A549 (cell line): ENCODE measurements around the gene NAA60. TPM values are rescaled to one million over a fixed set of nuclear protein-coding genes. Genes with fewer than 3 reads are reported as not detected.

Source experiments
- ATAC-seq, 2 experiments: fragments of 200-7000 bp in 1 of 2; fragments of >200 bp in 1 of 2; cut with Nextera tagmentation in 1 of 2; cut with Tn5 transposase in 1 of 2; 3 replicates each; pipeline versions ENCODE4 v1.8.0 to v1.9.1; 2018 to 2020; ENCODE audit warnings: mild to moderate bottlenecking in 1 of 2, moderate library complexity in 1 of 2
- CTCF ChIA-PET: fragments of 300-600 bp; sonication (Branson Sonifier 250); formaldehyde crosslinking; extraction: SDS; loops from one replicate; lab custom pipeline; 2021; ENCODE audit warnings: antibody characterized with exemption, inconsistent platforms; lab: Yijun Ruan, JAX
- POLR2A ChIA-PET: fragments of 350-600 bp; formaldehyde crosslinking; extraction: SDS; loops from one replicate; lab custom pipeline; 2021; ENCODE audit warnings: antibody characterized with exemption, inconsistent platforms; lab: Yijun Ruan, JAX
- DNase-seq, 2 experiments: peaks; one replicate each; pipeline versions ENCODE4 v3.0.0 to v3.0.0-alpha.2; 2011 to 2016; ENCODE audit warnings: low read depth in 1 of 2, low spot score in 1 of 2
- FAIRE-seq: peaks from 2 replicates; lab custom pipeline; 2011; peaks lifted over from hg19 to GRCh38; lab: Jason Lieb, UNC
- H3K27ac ChIP-seq, 2 experiments: fragments of >200 bp; sonication (Bioruptor Twin); formaldehyde crosslinking; 3 replicates each; pipeline ENCODE4 v1.5.1; 2016 to 2017
- H3K4me1 ChIP-seq: fragments of >200 bp; sonication (Bioruptor Twin); formaldehyde crosslinking; 3 replicates; pipeline ENCODE4 v1.6.1; 2016
- H3K4me2 ChIP-seq: fragments of >200 bp; sonication (Bioruptor Twin); formaldehyde crosslinking; 3 replicates; pipeline ENCODE4 v1.6.1; 2016
- H3K4me3 ChIP-seq: fragments of >200 bp; sonication (Bioruptor Twin); formaldehyde crosslinking; 3 replicates; pipeline ENCODE4 v1.5.1; 2016
- H3K9me3 ChIP-seq: fragments of >200 bp; sonication (Bioruptor Twin); formaldehyde crosslinking; 3 replicates; pipeline ENCODE4 v1.6.1; 2016
- BHLHE40 ChIP-seq: IDR thresholded peaks from 2 replicates; pipeline ENCODE4 v1.6.1; 2012; ENCODE audit warnings: low read depth, low read length, inconsistent platforms
- CTCF ChIP-seq: fragments of >200 bp; sonication (Bioruptor Twin); formaldehyde crosslinking; IDR thresholded peaks from 3 replicates; pipeline ENCODE4 v1.5.1; 2016
- EHF ChIP-seq: fragments of 250-450 bp; sonication (Bioruptor Pico); IDR thresholded peaks from 2 replicates; pipeline ENCODE4 v1.5.0; 2020; ENCODE audit warnings: mild to moderate bottlenecking
- FOSB ChIP-seq: fragments of 250-450 bp; sonication (Bioruptor Pico); IDR thresholded peaks from 2 replicates; pipeline ENCODE4 v1.5.0; 2020; ENCODE audit warnings: mild to moderate bottlenecking, moderate library complexity
- FOSL2 ChIP-seq, 2 experiments: fragments of 450-650 bp in 1 of 2; fragments of >200 bp in 1 of 2; sonication (Bioruptor Twin) in 1 of 2; formaldehyde crosslinking; IDR thresholded peaks; 2 replicates each; pipeline versions ENCODE4 v1.5.0 to v1.6.1; 2016 to 2020; ENCODE audit warnings: mild to moderate bottlenecking in 1 of 2, moderate library complexity in 1 of 2
- GATA3 ChIP-seq: IDR thresholded peaks from 2 replicates; pipeline ENCODE4 v1.6.1; 2012; ENCODE audit warnings: borderline replicate concordance
- HDAC2 ChIP-seq: fragments of 200-600 bp; sonication (generic); IDR thresholded peaks from 2 replicates; pipeline ENCODE4 v1.6.1; 2016
- HEYL ChIP-seq: fragments of 250-450 bp; sonication (Bioruptor Pico); IDR thresholded peaks from 2 replicates; pipeline ENCODE4 v1.8.0; 2021; ENCODE audit warnings: mild to moderate bottlenecking, moderate library complexity
- HOXB13 ChIP-seq: fragments of 250-450 bp; sonication (Bioruptor Pico); IDR thresholded peaks from 2 replicates; pipeline ENCODE4 v1.5.0; 2020; ENCODE audit warnings: low read depth, mild to moderate bottlenecking, moderate library complexity
- JUN ChIP-seq, 2 experiments: fragments of >200 bp; sonication (Bioruptor Twin); formaldehyde crosslinking; IDR thresholded peaks; 2 replicates in 1 of 2; 3 replicates in 1 of 2; pipeline ENCODE4 v1.6.1; 2016 to 2017
- KDM1A ChIP-seq: fragments of 200-600 bp; sonication (generic); IDR thresholded peaks from 2 replicates; pipeline ENCODE4 v1.6.1; 2016; ENCODE audit warnings: low read depth, mild to moderate bottlenecking
- MAFK ChIP-seq: fragments of 450-650 bp; IDR thresholded peaks from 2 replicates; pipeline ENCODE4 v1.6.1; 2014; ENCODE audit not compliant: partially characterized antibody
- NFE2L2 ChIP-seq: fragments of 150-350 bp; conservative IDR thresholded peaks from 2 replicates; pipeline ENCODE4 v1.6.1; 2014; ENCODE audit warnings: low read length
- NPAS2 ChIP-seq: fragments of 250-450 bp; sonication (Bioruptor Pico); IDR thresholded peaks from 2 replicates; pipeline ENCODE4 v1.8.0; 2022; ENCODE audit warnings: mild to moderate bottlenecking, moderate library complexity, borderline replicate concordance
- POLR2A ChIP-seq: IDR thresholded peaks from 2 replicates; pipeline ENCODE4 v1.6.1; 2012; ENCODE audit warnings: mild to moderate bottlenecking, low read length
- POLR2AphosphoS2 ChIP-seq: conservative IDR thresholded peaks from 2 replicates; pipeline ENCODE4 v1.6.1; 2012; ENCODE audit warnings: low read length, improper control_type of control experiment, inconsistent platforms
- RAD21 ChIP-seq, 2 experiments: fragments of >200 bp in 1 of 2; sonication (Bioruptor Twin) in 1 of 2; formaldehyde crosslinking in 1 of 2; IDR thresholded peaks in 1 of 2; conservative IDR thresholded peaks in 1 of 2; 2 replicates in 1 of 2; 3 replicates in 1 of 2; pipeline ENCODE4 v1.6.1; 2012 to 2018; ENCODE audit warnings: inconsistent platforms in 1 of 2
- REST ChIP-seq: fragments of 200-600 bp; sonication (generic); IDR thresholded peaks from 2 replicates; pipeline ENCODE4 v1.6.1; 2016; ENCODE audit warnings: antibody characterized with exemption, mild to moderate bottlenecking, moderate library complexity
- RFX5 ChIP-seq: fragments of 450-650 bp; IDR thresholded peaks from 2 replicates; pipeline ENCODE4 v1.7.1; 2014; ENCODE audit warnings: antibody characterized with exemption, mild to moderate bottlenecking, moderate library complexity
- RNF2 ChIP-seq: fragments of 200-600 bp; sonication (generic); IDR thresholded peaks from 2 replicates; pipeline ENCODE4 v1.6.1; 2016; ENCODE audit warnings: low read depth, mild to moderate bottlenecking, antibody characterized with exemption, moderate library complexity, borderline replicate concordance
- SREBF2 ChIP-seq: fragments of 450-650 bp; IDR thresholded peaks from 2 replicates; pipeline ENCODE4 v1.6.1; 2014; ENCODE audit warnings: mild to moderate bottlenecking, moderate library complexity
- ZNF302 ChIP-seq: fragments of 250-450 bp; sonication (Bioruptor Pico); IDR thresholded peaks from 2 replicates; pipeline ENCODE4 v1.9.0; 2021; ENCODE audit warnings: inconsistent platforms, mild to moderate bottlenecking, moderate library complexity
- ZSCAN20 ChIP-seq: fragments of 250-450 bp; sonication (Bioruptor Pico); IDR thresholded peaks from 2 replicates; pipeline ENCODE4 v1.8.0; 2022; ENCODE audit warnings: mild to moderate bottlenecking, moderate library complexity
- WGBS: methylation state at CpG from one replicate; pipeline ENCODE4 v1.1.6; 2017; ENCODE audit errors: missing lambda C conversion rate; 5-methylcytosine and 5-hydroxymethylcytosine counted together
- polyA plus RNA-seq, 4 experiments: library from polyadenylated mRNA; depleted of rRNA in 3 of 4; stranded (reverse); fragments of >200 nt; fragmentation: RNase III in 1 of 4; extraction: RNeasy Plus Mini Kit Qiagen cat#74134 plus additional on column Dnase treatment in 1 of 4; gene quantifications; 2 replicates in 3 of 4; 3 replicates in 1 of 4; pipeline ENCODE4 v1.2.3, GENCODE V29; 2011 to 2017
- TF ChIP-seq, protein P1 (sequence below): IDR thresholded peaks from 2 replicates; pipeline ENCODE4 v1.6.1; 2012; ENCODE audit warnings: low read depth, borderline replicate concordance

The NAA60 gene
- polyA plus RNA-seq, 2 of the 4 experiments (the other 2 are of a cell fraction), result 41.6 to 43.9 TPM

DNA sequence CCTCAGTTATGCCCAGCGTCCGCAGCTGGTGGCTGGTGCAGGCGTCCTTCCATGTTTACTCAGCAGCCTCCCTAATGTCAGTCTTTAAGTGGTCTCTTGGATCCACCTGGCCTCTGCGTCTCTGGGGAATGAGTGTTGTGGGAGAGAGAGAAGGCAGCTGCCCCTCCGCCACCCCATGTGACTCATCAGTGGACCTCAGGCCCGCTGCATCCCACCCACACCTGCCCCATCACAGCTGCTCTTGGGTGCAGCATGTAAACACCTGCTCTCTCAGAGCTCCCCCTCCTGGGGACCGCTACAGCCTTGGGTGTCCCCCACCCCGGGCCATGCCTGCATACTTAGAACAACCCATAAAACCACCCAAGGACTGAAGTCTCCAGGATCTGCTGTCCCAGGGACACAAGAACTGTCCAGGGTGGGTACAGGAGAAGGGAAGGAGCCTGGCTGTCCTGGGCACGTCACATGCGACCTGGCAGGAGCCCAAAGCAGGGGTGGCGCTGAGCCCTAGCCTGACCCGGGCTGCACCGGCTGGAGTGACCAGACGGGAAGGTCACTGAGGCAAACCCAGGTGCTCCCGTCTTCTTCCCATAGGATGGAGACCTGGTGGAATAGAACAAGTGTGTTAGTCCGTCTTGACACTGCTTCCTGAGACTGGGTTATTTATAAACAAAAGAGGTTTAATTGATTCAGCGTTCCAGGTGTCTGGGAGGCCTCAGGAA lies 47.6 kb downstream of the NAA60 start:
- FAIRE-seq (no peak), DNase-seq (no peak), ATAC-seq (peak; percentile 7 to 10; a peak in 1 of 6 replicates)
- ChIA-PET POLR2A (no interaction called here), CTCF (interaction anchor here (0.9 to 1.6 kb wide), 3 partner anchors 9 to 308 kb away, joined by 3 to 11 read pairs (median 3); partner anchors contain the start of gene CLUAP1)
- Histone ChIP-seq H3K27ac (no peak overlapping the region), H3K4me1 (no peaks in the 10 kb centered on the region), H3K4me3 (no peak overlapping the region), H3K9me3 (no peaks in the 10 kb centered on the region), H3K4me2 (no peak overlapping the region)
- 61% methylated on average over 16 of the region's 17 CpGs for WGBS
- TF ChIP-seq EHF (CRISPR knock-in tag), result no peak
- 0 out of 5 replicates have a peak, but pooled peaks of 1 of the 2 experiments have one; percentile 13 for TF ChIP-seq RAD21 (conservative IDR thresholded peaks at IDR 0.05 in 1 of 2, IDR thresholded peaks at IDR 0.05 in 1 of 2)

GRCh38 chr16:3492356-3492755 lies 48.9 kb downstream of the NAA60 start:
- Histone ChIP-seq H3K4me1 (no peaks in the 10 kb centered on the region), H3K9me3 (no peaks in the 10 kb centered on the region), H3K4me2 (no peak overlapping the region), H3K4me3 (no peak overlapping the region), H3K27ac (no peak overlapping the region)
- TF ChIP-seq GATA3 (no peak), RNF2 (no peak), MAFK (no peak), SREBF2 (no peak), POLR2AphosphoS2 (no peak), ZNF302 (CRISPR knock-in tag) (no peak), FOSL2 (IDR thresholded peaks at IDR 0.05) (no peak), FOSL2 (CRISPR knock-in tag; IDR thresholded peaks at IDR 0.05) (no peak), BHLHE40 (no peak), HOXB13 (no peak), HDAC2 (no peak)
- ChIA-PET POLR2A (no interaction called here), CTCF (interaction anchor here (0.9 kb wide), 1 partner anchor 29 kb away, joined by 3 read pairs; no protein-coding TSS in a partner anchor)
- ATAC-seq (no peak), FAIRE-seq (no peak), DNase-seq (no peak)
- 82% methylated on average over 10 of the region's 10 CpGs for WGBS

DNA sequence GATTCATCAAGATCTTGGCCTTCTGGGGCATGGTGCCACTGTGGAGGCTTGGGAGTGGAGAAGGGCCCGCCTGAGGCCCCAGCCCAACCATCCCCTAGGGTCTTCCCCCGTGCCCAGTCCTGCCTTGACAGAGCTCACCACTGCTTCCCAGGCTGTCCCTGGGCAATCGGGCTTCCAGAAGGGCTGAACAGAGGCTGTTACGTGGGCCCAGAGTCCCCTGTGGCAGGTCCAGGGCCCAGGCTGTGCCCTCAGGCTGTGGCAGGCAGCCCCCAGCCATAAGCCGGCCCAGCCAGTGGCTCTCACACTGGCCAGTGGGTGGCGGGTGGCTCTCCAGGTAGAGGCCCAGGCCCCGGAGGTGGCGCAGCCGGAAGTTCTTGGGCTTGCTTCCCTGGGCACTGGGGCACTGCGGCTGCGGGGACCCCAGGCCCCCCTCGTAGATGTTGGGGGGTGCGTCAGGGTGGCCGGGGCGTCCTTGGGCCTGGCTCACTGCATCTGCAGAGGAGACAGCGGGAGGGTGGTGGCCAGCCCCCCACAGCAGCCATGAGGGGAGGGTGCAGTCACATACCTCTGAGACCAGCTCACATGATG lies 51.0 kb downstream of the NAA60 start:
- ChIA-PET POLR2A (no interaction called here), CTCF (interaction anchor here (1.4 kb wide), 1 partner anchor 12 kb away, joined by 3 read pairs; no protein-coding TSS in a partner anchor)
- TF ChIP-seq REST, result no peak
- no peak for TF ChIP-seq HOXB13
- TF ChIP-seq ZNF302 (CRISPR knock-in tag), result no peak
- TF ChIP-seq RFX5, result no peak
- TF ChIP-seq NFE2L2, result no peak
- no peak for TF ChIP-seq HEYL (CRISPR knock-in tag)
- TF ChIP-seq EHF (CRISPR knock-in tag), result no peak
- TF ChIP-seq FOSB (CRISPR knock-in tag), result no peak
- no peak for TF ChIP-seq KDM1A
- TF ChIP-seq, protein P1, sequence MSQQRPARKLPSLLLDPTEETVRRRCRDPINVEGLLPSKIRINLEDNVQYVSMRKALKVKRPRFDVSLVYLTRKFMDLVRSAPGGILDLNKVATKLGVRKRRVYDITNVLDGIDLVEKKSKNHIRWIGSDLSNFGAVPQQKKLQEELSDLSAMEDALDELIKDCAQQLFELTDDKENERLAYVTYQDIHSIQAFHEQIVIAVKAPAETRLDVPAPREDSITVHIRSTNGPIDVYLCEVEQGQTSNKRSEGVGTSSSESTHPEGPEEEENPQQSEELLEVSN, result no peak
- no peak for TF ChIP-seq POLR2A
- no peak for TF ChIP-seq NPAS2
- TF ChIP-seq ZSCAN20 (CRISPR knock-in tag), result no peak
- no peak for TF ChIP-seq RAD21 (conservative IDR thresholded peaks at IDR 0.05 in 1 of 2, IDR thresholded peaks at IDR 0.05 in 1 of 2)
- TF ChIP-seq CTCF, result no peak
- TF ChIP-seq GATA3, result no peak
- no peak for TF ChIP-seq JUN (IDR thresholded peaks at IDR 0.05)
- DNase-seq, result no peak
- Histone ChIP-seq H3K4me1 (no peaks in the 10 kb centered on the region), H3K9me3 (no peaks in the 10 kb centered on the region), H3K4me3 (no peak overlapping the region), H3K4me2 (no peak overlapping the region), H3K27ac (no peak overlapping the region)
- 67% methylated on average over 1 of the region's 16 CpGs for WGBS
- FAIRE-seq, result no peak
- peak in 1 of 2 experiments; percentile 22; a peak in 2 of 6 replicates for ATAC-seq
